Astrocyte (in vitro differentiated cells and primary cell): ENCODE results near the gene CDKN2B-AS1. TPM values are rescaled to one million over a fixed set of nuclear protein-coding genes. Genes with fewer than 3 reads are reported as not detected.
A peak's percentile ranks its signal among the peaks of the same experiment; 100 is the strongest.

Experiments used
- DNase-seq: peaks from one replicate; pipeline ENCODE4 v3.0.0-alpha.2; 2010; ENCODE audit warnings: low read depth
- FAIRE-seq: peaks from 2 replicates; lab custom pipeline; 2011; peaks lifted over from hg19 to GRCh38; lab: Jason Lieb, UNC
- H2AFZ ChIP-seq: 2 replicates; pipeline ENCODE4 v1.6.0; 2012; ENCODE audit warnings: low read depth, low read length, inconsistent platforms
- H3K27ac ChIP-seq: 2 replicates; pipeline ENCODE4 v1.5.1; 2011; ENCODE audit warnings: low read depth, low read length, inconsistent platforms
- H3K27me3 ChIP-seq: 2 replicates; pipeline ENCODE4 v1.6.0; 2011; ENCODE audit warnings: low read length, inconsistent platforms; ENCODE audit not compliant: insufficient read depth
- H3K36me3 ChIP-seq: 2 replicates; pipeline ENCODE4 v1.5.1; 2011; ENCODE audit warnings: low read length, inconsistent platforms; ENCODE audit not compliant: insufficient read depth
- H3K4me1 ChIP-seq: 2 replicates; pipeline ENCODE4 v1.5.1; 2011; ENCODE audit warnings: low read length, inconsistent platforms; ENCODE audit not compliant: insufficient read depth
- H3K4me2 ChIP-seq: 2 replicates; pipeline ENCODE4 v1.6.0; 2012; ENCODE audit warnings: low read length, inconsistent platforms
- H3K4me3 ChIP-seq: 2 replicates; pipeline ENCODE4 v1.5.1; 2011; ENCODE audit warnings: low read depth, mild to moderate bottlenecking, low read length, inconsistent platforms; ENCODE audit not compliant: insufficient read depth
- H3K79me2 ChIP-seq: 2 replicates; pipeline ENCODE4 v1.6.0; 2012; ENCODE audit warnings: mild to moderate bottlenecking, low read length, inconsistent platforms; ENCODE audit not compliant: insufficient read depth
- H3K9ac ChIP-seq: 2 replicates; pipeline ENCODE4 v1.6.0; 2012; ENCODE audit warnings: mild to moderate bottlenecking, low read length, inconsistent platforms
- H3K9me3 ChIP-seq: 2 replicates; pipeline ENCODE4 v1.5.1; 2012; ENCODE audit warnings: low read depth, mild to moderate bottlenecking, low read length, inconsistent platforms; ENCODE audit not compliant: insufficient read depth
- H4K20me1 ChIP-seq: 2 replicates; pipeline ENCODE4 v1.6.0; 2012; ENCODE audit warnings: low read length, inconsistent platforms; ENCODE audit not compliant: insufficient read depth
- H3K27ac Mint-ChIP-seq: one replicate; pipeline ENCODE4 v1.8.0; 2021; ENCODE audit warnings: mild to moderate bottlenecking, mixed read lengths; ENCODE audit not compliant: unreplicated experiment
- H3K27me3 Mint-ChIP-seq: one replicate; pipeline ENCODE4 v1.8.0; 2021; ENCODE audit warnings: low read depth, mixed read lengths; ENCODE audit not compliant: unreplicated experiment
- H3K36me3 Mint-ChIP-seq: one replicate; pipeline ENCODE4 v1.8.0; 2021; ENCODE audit warnings: low read depth, mixed read lengths; ENCODE audit not compliant: unreplicated experiment
- H3K4me1 Mint-ChIP-seq: one replicate; pipeline ENCODE4 v1.8.0; 2021; ENCODE audit warnings: low read depth, mixed read lengths; ENCODE audit not compliant: unreplicated experiment
- H3K4me3 Mint-ChIP-seq: one replicate; pipeline ENCODE4 v1.8.0; 2021; ENCODE audit warnings: mild to moderate bottlenecking, moderate library complexity, mixed read lengths; ENCODE audit not compliant: unreplicated experiment
- H3K9me3 Mint-ChIP-seq: one replicate; pipeline ENCODE4 v1.8.0; 2021; ENCODE audit warnings: mild to moderate bottlenecking, mixed read lengths; ENCODE audit not compliant: unreplicated experiment
- CTCF ChIP-seq: IDR thresholded peaks from 2 replicates; pipeline ENCODE4 v1.5.1; 2011; ENCODE audit warnings: low read depth, mild to moderate bottlenecking, inconsistent platforms, low read length, moderate library complexity; ENCODE audit not compliant: insufficient read depth
- EZH2 ChIP-seq: IDR thresholded peaks from 2 replicates; pipeline ENCODE4 v1.6.1; 2012; ENCODE audit warnings: mild to moderate bottlenecking, low read length, inconsistent platforms; ENCODE audit not compliant: insufficient read depth
- total RNA-seq: library from RNA; stranded (reverse); gene quantifications from 2 replicates; pipeline ENCODE4 v1.2.1, GENCODE V29; 2021

Gene CDKN2B-AS1
- total RNA-seq, 1 donor from 2014 or later, result 2.3 TPM

- Histone ChIP-seq H3K27me3 (no peaks in the 10 kb centered on the region), H3K79me2 (no peaks in the 10 kb centered on the region), H3K9ac (no peak overlapping the region), H3K9me3 (no peaks in the 10 kb centered on the region), H3K27ac (no peak overlapping the region), H3K4me2 (no peak overlapping the region), H4K20me1 (no peaks in the 10 kb centered on the region), H3K4me1 (peaks cover 27% of the 10 kb centered on the region), H3K4me3 (no peak overlapping the region), H2AFZ (no peak overlapping the region), H3K36me3 (no peaks in the 10 kb centered on the region)
- Mint-ChIP-seq H3K9me3 (no peaks in the 10 kb centered on the region), H3K36me3 (no peaks in the 10 kb centered on the region), H3K27me3 (no peaks in the 10 kb centered on the region), H3K4me3 (no peak overlapping the region), H3K27ac (no peak overlapping the region), H3K4me1 (peaks cover 36% of the 10 kb centered on the region)
- no peak for DNase-seq
- TF ChIP-seq EZH2 (no peak), CTCF (no peak)
- FAIRE-seq, result no peak
These were observed 159.5 kb downstream of the CDKN2B-AS1 start for GRCh38 chr9:22154064-22154463.

- H3K4me1 ChIP-seq, result peaks cover 28% of the 10 kb centered on the region
These were observed 162.0 kb downstream of the CDKN2B-AS1 start for GRCh38 chr9:22156586-22156985.

More at GRCh38 chr9:22156586-22156985, 162.0 kb downstream of the CDKN2B-AS1 start:
- Histone ChIP-seq H2AFZ (no peak overlapping the region), H3K36me3 (no peaks in the 10 kb centered on the region), H4K20me1 (no peaks in the 10 kb centered on the region), H3K4me2 (peak overlapping the region; percentile 1), H3K79me2 (no peaks in the 10 kb centered on the region), H3K27ac (peak overlapping the region; percentile 75), H3K27me3 (no peaks in the 10 kb centered on the region), H3K4me3 (no peak overlapping the region), H3K9me3 (no peaks in the 10 kb centered on the region), H3K9ac (no peak overlapping the region)
- TF ChIP-seq EZH2 (no peak), CTCF (no peak)
- Mint-ChIP-seq H3K4me3 (no peak overlapping the region), H3K9me3 (no peaks in the 10 kb centered on the region), H3K27me3 (no peaks in the 10 kb centered on the region), H3K4me1 (peaks cover 45% of the 10 kb centered on the region), H3K36me3 (no peaks in the 10 kb centered on the region), H3K27ac (peak overlapping the region; percentile 14)
- FAIRE-seq (no peak), DNase-seq (peak; percentile 57)
